ENCODE data around the gene JADE2.
"Not testable (repeated sequence)": the region's sequence is repeated elsewhere in the genome, so short reads cannot be mapped to it uniquely, and the experiment has no call there.

Gene JADE2

DNA sequence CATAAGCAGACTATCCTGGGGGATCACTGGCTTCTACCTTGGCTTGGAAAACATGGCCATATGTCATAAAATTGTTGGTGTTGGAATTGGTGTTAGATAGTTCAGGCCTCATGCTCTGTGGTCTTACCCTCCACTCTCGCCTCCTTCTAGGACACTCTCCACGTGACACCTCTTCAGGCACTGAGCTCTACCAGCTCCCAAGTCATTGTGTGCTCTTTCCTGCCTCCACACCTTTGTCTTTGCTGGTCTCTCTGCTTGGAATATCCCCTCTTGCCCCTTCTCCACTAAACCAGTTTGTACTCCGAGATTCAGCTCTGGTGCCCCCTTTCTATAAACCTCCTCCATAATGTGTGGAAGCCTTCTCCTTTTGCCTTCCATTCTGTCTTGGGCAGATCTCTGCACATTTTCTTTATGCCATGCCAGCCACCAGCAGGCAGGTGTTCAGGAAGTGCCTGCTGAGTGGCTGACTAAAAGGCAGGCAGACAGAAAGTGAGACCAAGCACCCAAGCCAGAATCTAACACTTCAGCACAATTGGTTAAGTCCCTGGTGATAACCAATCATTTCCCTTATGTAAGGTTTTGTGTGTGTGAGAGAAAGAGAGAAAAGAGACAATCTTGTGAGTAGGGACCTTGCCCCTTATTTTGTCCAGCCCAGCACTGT is 69.5 kb downstream of the JADE2 start:
- DNase-seq: peak; percentile 67

- DNase-seq: no peak
These were observed 70.0 kb downstream of the JADE2 start for GRCh38 chr5:134595458-134595838.

DNA sequence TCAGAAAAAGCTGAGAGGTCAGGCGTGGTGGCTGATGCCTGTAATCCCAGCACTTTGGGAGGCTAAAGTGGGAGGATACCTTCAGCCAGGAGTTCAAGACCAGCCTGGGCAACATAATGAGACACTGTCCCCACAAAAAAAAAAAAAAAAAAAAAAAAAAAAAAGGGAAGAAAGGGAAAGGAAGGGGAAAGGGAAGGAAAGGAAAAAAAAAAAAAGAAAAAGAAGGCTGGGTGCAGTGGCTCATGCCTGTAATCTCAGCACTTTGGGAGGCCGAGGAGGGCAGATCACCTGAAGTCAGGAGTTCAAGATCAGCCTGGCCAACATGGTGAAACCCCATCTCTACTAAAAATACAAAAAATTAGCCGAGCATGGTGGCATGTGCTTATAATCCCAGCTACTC is 74.3 kb downstream of the JADE2 start:
- DNase-seq: not testable (repeated sequence)

GRCh38 chr5:134600600-134600999 is 75.1 kb downstream of the JADE2 start:
- DNase-seq: no peak

DNA sequence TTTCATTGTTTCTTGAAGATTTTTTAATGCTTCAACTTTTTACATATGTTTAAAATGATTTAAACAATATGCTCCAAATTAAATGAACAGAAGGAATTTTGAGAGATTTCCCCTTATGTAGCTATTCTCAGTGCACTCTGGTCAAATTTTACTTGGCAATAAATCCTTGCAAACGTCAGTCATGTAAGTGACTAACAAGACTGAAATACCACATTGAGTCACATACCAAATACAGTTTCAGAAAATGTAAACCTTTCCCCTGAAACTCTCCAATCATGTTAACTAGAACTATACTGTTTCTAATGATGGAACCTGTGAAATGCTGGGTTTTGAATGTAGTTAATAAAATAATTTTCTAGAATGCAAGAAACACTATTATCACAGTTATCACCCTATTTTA is 77.6 kb downstream of the JADE2 start:
- DNase-seq: peak; percentile 75

- DNase-seq: peak; percentile 69
These were observed 79.4 kb downstream of the JADE2 start for GRCh38 chr5:134604908-134605307.

GRCh38 chr5:134606726-134607125 is 81.3 kb downstream of the JADE2 start:
- DNase-seq: no peak

- DNase-seq: peak; percentile 49
These were observed 83.1 kb downstream of the JADE2 start for GRCh38 chr5:134608555-134608954.

DNA sequence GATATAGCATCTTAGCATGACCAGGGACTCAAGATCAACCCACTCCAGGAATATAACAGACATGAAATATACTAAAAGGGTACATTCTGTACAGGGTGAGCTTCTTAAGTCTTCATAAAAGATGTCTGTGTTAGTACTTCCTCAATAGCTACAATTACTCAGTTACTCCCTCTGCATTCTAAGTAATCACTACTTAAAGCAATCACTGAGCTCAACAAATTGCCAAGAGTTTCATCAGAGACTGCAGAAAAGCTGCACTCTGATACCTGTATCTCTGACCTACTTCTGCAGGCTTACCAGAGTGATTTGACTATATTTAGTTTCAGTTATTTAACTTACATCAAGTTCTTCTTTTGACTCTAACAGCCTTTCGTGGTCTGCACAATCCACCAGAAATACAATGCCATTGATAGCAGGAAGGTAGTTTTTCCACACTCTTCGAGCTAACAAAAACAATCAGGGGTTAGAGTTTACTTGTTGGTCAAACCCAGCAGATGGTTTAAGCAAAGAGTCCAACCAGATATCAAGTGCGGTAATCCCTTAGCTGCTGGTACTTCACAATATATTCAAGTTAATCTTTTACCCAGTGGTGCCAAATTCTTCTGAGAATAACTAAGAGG is 83.9 kb downstream of the JADE2 start:
- peak; percentile 76 for DNase-seq

DNA sequence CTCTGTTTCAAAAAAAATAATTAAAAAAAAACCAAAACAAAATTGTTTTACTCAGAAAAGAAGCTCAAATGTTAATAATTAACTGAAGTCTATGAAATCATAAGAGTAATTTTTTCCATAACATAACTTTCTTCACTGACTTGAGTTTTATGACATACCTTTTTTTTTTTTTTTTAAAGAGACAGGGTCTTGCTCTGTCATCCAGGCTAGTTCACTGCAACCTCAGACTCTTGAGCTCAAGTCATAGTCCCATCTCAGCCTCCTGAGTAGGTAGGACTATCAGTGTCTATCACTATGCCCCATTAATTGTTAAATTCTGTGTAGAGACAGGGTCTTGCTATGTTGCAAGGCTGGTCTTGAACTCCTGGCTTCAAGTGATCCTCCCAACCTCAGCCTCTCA is 85.3 kb downstream of the JADE2 start:
- DNase-seq: no peak

GRCh38 chr5:134611515-134611914 is 86.0 kb downstream of the JADE2 start:
- no peak for DNase-seq

- DNase-seq: no peak
These were observed 89.1 kb downstream of the JADE2 start for GRCh38 chr5:134614450-134615085.

- no peak for DNase-seq
These were observed 95.2 kb downstream of the JADE2 start for GRCh38 chr5:134620634-134621033.

DNA sequence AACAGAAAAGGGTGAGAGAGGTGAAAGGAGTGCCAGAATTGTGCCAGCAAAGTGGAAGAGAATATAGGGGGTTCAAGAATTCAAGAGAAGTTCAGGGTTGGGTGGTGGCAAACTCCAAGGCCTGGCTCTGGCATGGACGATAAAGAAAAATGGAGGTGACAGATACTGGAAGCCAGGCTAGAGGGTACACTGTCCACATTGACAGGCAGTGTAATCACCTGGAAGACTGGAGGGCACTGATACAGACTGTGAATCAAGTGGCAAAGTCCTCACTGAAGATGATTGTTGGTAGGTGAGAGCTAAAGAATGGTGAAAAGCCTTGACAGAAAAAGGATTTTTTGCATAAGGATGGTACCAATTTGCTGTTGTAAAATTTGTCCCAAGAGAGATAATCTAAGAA is 100.1 kb downstream of the JADE2 start:
- DNase-seq: no peak

DNA sequence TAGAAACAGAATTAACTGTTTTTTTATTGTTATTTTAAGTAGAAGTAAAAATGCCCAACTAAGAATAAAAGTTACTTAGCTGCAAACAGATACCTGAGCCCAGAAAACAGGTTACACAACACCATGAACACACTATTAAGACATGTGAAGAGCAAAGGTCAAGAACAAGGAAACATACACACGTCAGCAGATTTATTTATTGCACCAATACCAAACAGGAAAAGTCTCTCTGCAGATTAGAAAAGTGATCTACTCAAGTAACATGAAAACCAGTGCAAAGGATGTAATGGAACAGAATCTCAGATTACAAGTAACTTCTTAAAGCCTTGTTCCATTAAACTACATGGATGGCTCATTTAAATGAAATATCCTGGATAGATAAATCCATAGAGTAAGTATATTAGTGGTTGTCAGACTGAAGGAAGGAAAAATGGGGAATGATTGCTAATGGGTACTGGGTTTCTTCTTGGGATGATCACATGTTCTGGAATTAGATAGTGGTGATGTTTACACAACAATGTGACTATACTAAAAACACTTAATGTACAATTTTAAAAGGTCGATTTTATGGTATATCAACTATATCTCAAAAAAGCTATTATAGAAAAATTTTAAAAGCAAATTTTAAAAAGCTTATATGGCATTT is 101.0 kb downstream of the JADE2 start:
- DNase-seq: no peak
